Effector CD8-positive, alpha-beta T cell (primary cell): ENCODE results near the gene VWF.
"Not testable (repeated sequence)": the region's sequence is repeated elsewhere in the genome, so short reads cannot be mapped to it uniquely, and the experiment has no call there.

Experiments used
- DNase-seq: peaks from one replicate; lab custom pipeline; 2025; lab: John Stamatoyannopoulos, UW

VWF gene

DNA sequence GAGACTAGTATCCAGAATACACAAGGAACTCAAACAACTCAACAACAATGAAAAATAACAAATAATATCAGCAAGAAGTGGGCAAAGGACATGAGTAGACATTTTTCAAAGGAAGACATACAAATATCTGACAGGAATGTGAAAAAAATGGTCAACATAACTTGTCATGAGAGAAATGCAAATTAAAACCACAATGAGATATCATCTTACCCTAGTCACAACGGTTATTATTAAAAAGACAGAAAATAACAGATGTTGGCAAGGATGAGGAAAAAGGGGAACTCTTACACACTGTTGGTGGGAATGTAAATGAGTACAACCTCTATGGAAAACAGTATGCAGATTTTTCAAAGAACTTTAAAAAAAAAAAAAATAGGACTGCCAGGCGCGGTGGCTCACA lies 20.4 kb downstream of the VWF start:
- DNase-seq: no peak

DNA sequence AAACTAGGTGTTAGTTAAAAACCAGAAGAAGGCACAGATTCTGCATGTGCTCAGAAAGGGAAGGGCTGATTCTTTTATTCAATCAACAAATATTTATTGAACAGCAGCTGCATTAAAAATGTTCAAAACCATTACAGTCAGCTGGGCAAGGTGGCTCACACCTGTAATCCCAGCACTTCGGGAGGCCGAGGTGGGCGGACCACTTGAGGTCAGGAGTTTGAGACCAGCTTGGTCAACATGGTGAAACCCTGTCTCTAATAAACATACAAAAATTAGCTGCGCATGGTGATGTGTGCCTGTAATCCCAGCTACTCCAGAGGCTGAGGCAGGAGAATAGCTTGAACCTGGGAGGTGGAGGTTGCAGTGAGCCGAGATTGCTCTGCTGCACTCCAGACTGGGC lies 22.4 kb downstream of the VWF start:
- not testable (repeated sequence) for DNase-seq

DNA sequence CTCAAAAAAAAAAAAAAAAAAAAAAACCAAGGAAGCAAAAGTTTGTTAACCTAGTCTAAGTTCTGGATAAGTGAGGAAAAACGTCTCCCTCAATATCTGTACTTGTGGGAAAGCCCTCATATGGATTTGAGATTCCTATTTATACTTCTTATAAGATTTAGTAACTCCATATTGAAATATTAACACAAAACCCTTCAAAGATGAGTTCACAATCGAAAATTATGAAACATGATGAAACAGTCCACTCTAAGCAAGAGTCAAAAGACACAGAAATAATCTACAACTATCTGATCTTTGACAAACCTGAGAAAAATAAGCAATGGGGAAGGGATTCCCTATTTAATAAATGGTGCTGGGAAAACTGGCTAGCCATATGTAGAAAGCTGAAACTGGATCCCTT lies 25.2 kb downstream of the VWF start:
- DNase-seq: no peak

DNA sequence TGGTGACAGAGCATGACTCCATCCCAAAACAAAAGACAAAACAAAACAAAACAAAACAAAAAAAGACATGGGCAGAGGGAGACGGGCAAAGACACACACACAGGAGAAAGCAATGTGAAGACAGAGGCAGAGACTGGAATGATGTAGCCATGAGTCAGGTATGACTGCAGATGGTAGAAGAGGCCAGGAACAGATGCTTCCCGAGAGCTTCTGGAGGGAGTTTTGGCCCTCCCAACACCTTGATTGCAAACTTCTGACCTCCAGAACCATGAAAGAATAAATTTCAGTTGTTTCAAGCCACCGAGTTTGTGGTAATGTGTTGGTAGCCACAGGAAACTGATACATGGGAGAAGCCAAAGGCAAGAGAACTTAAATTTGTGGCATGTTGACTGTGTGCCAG lies 27.1 kb downstream of the VWF start:
- DNase-seq: no peak

DNA sequence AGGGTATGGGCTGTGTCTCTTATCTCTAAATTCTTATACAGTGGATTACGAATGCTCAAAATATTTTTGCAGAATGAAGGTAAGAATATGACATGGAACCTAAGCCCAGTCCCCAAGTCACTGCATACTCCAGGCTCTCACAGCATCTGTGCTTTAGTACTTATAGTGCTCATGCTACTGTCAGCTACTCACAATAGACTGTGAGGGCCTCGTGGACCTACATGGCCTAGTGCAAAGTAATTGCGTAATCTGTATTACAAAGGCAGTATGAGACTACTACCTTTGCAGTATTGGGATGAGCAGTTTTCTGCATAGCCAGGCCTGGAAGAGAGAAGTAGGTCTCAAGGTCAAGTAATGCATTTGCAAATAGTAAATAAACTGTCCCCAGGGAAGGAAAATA lies 27.9 kb downstream of the VWF start:
- no peak for DNase-seq

DNA sequence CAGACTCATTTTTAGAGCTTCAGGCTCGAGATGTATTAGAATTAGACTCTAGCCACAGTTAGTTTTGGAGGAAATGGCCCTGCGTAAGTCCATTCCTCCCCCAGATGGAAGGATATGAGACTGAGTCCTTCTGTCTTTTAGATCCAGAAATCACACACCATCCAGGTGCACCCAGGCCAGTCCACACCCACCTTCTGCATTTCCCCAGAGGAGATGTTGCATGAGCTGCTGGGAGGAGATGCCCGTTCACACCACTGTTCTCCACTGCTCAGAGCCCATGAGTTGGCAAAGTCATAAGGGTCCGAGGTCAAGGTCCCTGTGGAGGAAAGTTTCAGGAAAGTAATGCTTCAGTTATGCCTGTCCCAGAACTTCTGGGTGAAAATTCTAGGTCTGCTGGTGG lies 29.2 kb downstream of the VWF start:
- no peak for DNase-seq

DNA sequence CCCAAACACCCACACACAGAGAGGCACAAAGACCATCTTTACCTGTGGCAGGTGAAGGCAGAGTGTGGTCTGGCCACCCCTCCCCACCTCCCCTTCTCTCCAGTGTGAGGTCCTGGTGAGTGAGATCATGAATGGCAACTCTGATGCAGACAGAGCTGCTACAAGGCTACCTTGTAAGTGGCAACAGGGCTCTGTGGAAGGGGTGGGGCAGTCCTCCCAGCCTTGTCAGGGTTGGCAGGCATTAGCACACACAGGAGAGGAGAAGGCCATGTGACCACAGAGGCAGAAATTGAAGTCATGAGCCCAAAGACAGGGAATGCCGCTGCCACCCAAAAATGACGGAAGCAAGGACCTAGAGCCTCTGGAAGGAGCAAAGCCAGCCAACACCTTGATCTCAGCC lies 30.7 kb downstream of the VWF start:
- no peak for DNase-seq

DNA sequence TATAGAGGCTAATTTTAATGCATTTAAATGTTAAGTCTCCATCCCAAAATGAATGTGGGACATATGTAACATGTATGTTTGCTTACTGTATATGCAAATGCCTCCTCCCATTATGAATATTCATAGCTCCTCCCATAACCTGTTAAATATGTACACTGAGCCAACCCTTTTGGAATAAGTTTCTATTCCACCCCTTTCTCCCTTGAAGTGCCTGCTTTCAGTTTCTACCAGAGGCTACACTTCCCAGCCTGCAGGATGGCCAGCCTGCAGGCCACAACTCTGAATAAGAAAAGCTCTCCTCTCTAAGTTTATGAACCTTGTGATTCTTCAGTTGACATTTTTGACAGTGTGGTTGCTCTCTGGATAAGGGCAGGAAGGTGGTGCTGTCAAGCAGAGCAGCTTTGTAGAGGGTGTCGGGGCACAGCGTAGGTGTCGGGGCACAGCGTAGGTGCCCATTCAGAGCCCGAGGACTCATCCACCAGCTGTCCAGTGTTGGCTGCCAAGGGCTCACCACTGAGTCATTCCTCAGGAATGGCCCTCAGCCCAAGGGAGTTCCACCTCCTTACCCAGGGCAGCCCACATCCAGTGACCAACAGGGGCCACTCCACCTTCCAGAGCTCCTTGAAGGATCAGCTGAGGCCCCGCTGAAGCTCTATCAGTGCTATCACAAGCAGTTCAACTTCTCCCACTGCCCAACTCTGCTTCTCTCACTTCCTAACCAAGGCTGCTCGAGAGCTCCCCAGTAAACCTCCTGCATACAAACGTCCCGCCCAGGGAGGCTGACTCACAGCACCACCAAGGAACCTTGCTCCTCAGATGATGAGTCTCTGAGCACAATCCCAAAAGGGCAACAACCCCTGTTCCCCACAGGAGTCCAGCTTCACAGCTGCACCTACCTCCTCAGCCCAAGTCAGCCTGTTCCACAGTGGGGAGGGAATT lies 31.4 kb downstream of the VWF start:
- DNase-seq: no peak

DNA sequence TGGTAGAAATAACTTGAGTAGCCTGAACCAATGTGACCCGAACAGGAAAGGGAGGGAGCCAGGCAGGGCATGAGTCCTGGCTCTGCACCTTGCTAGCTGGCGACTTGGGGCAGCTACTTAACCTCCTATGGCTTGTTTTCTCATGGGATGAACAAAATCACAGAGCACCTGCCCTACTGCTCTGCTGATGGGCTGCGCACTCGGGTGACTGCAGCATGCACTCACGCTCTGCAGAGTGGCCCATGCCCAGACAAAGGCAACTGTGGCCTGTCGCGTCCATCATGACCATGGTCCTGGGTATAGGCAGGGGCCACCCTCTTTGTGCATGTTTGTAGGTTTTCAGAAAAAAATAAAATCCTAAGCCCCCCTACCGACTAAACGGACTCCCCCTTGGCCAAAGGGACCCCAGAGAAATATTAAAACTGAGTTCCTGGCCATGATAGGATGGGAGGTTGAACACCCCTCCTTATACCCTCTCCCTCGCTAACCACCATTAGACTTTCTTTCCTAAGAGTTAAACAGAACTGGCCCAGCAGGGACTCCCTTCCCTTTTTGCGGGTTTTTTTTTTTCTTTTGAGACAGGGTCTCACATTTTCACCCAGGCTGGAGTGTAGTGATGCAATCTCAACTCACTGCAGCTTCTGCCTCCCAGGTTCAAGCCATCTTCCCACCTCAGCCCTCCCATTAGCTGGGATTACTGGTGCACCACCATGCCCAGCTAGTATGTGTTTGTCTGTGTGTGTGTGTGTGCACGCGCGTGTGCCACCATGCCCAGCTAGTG lies 32.5 kb downstream of the VWF start:
- DNase-seq: no peak

DNA sequence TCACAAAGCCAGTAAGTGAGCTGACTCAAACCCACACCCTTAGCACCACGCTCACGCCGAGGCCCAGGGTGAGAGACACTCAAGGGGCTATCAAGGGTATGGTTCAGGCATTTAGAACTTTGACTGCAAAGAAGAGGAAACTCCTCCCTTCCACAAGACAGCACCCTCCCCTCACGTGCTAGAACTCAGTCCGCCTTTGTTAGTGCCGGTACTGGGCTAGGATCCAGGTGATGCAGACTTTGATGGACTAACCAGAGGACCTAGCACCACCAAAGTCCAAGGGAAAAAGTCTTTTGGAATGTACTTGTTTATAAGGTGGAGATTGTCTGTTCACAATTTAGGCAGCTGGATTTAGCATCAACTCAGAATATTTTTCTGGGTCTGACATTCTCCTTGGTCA lies 33.7 kb downstream of the VWF start:
- no peak for DNase-seq

DNA sequence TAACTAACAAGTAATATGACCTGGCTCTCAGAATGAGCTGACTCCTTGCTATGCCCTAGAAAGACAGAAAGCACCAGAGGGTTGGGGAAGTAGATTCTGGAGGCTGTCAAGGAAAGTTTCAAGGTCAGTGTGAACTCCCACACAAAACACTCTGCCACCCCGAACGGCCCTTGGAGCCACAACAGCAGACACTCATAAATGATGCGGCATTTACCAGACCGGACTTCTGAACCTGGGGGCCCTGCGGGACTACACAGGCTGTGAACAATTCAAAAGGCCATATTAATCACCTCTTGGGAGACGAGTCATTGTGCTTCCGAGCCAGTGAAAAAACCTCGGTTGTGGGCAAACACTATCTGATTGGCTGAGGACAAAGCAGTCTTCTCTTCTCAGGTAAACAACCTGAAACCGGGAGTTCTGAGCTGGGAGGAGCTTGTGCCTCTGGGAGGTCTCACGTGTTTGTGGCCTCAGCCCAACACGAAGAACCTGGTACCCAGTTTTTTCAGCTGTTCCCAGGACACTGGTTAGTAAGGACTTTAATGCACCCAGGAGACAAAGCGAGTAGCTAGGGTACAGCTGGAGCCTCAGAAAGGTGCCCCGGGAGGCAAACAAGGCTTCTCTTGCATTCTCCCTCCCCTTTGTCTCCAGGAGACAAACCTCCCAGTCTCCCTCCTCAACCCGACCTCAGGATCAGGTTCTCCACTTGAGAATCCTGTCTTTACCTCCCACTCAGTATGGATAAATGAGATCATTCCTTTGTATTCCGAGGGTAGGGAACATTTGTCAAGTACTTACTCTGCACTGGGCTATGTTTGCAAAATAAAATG lies 35.3 kb downstream of the VWF start:
- DNase-seq: no peak

DNA sequence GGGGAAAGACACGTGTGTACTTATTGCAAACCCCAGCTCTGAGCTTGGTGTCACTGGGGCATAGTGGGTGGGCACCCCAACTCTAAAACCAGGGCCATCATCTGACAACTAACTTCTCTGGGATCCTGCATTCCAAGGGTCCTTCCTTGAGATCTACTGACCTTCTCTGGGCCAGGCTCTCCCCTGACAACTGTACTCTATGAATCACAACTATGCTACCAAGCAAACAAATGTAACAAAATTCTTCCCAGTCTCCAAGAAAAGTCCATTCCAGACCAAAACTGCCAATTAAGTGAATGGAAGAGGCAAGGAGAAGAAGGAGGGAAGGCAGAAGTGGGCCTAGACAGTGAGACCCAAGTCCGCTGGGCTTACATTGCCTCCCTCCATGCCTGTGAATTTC lies 38.2 kb downstream of the VWF start:
- DNase-seq: no peak

DNA sequence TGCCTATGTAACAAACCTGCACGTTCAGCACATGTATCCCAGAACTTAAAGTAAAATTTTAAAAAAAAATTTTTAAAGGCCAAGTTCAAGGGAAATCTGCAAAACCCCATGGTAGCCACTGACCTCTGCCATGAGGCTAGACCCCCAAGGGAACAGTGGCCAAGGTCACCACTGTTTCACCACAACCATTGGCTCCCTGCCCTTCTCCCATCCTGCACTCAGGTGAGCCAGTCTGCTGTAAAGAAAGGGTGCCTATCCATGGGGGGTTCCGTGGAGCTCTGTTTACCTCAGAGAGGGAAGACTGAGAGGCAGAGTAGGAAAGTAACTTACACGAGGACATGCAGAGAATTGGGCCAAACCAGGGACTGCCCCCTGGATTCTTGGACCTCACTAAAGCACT lies 38.6 kb downstream of the VWF start:
- DNase-seq: no peak

DNA sequence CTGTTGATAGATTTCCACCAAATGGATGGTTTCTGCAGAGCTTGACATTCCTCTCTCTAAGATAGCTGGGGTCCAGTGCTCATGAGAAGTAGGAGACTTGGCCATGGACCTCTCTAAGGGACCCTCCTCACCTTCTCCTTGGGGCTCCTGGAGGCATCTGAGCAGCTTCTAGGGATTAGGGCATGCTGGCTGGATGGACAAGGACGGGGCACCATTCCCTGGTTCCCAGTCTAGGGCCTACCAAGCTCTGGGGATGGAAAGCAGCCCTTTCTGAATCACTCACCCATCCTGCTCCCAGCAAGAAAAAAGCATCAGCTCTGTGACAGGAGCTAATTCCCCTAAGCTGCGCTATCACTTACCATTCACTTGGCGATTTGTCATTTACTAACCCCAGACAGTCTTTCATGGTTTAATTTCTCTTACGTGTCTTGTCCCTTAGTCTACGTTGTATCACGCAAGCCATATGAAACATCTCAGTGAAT lies 39.5 kb downstream of the VWF start:
- DNase-seq: no peak

DNA sequence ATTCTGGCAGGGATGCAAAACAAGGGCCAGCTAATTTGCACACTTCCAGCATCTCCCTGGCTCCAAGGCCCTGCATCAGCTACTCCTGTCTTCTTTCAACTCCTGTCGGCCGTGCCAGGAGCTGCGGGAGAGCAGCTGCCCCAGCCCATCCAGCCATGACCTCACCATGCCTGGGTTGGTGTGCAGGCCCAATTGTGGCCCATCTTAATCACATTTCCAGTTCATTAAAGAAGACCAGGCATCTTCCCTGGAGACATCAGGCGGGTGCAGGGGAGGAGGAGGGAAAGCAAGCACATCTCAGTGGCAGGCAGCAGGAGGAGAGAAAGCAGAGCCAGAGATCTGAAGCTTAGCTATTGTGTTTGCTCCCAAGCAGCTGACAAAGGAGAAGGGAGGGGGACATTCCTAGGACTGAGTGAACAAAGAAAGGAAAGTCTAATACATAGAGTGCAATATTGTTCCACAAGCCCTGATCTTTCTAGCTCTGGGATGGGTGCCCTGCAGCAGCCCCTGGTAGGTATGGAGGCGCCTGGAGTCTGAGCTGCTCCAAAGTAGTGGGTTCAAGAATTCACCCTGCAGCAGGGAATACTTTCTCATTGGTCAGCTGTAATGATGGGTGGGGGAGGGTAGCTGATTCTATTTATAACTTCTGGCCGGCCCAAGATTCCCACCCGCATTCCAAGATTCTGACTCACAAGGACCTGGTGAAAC lies 40.1 kb downstream of the VWF start:
- DNase-seq: no peak

DNA sequence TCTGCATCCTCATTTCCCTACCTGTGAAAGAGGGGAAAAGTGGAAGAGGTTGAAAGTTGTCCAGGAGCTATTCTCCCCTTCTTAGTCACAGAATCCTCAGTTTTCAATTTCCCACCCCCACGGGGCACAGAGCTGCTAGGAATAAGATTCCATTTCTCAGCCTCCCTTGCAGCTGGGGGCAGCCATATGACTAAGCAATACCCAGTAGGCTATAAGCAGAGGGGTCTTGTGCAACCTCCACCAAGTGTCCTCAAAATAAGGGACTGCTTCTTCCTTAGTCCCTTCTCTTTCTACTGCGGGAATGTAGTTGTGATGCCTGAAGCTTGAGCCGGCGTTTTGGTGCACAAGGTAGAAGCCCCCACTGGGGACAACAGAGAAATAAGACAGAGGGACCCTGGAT lies 40.9 kb downstream of the VWF start:
- no peak for DNase-seq

DNA sequence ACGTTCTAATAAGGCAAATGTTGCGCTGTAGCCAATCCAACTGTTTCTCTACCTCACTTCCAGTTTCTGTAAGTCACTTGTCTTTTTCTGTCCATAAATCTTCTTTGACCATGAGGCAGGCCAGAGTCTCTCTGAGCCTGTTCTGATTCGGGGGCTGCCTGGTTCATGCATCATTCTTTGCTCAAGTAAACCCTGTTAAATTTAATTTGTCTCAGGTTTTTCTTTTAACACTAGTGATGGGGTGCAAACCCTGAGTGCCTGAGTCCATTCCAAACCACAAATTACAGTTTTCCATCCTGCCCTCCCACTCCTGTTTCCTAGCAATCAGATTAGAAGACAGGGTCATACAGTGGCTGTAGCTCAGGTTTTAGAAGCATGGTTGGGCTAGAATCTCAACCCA lies 41.9 kb downstream of the VWF start:
- DNase-seq: no peak

DNA sequence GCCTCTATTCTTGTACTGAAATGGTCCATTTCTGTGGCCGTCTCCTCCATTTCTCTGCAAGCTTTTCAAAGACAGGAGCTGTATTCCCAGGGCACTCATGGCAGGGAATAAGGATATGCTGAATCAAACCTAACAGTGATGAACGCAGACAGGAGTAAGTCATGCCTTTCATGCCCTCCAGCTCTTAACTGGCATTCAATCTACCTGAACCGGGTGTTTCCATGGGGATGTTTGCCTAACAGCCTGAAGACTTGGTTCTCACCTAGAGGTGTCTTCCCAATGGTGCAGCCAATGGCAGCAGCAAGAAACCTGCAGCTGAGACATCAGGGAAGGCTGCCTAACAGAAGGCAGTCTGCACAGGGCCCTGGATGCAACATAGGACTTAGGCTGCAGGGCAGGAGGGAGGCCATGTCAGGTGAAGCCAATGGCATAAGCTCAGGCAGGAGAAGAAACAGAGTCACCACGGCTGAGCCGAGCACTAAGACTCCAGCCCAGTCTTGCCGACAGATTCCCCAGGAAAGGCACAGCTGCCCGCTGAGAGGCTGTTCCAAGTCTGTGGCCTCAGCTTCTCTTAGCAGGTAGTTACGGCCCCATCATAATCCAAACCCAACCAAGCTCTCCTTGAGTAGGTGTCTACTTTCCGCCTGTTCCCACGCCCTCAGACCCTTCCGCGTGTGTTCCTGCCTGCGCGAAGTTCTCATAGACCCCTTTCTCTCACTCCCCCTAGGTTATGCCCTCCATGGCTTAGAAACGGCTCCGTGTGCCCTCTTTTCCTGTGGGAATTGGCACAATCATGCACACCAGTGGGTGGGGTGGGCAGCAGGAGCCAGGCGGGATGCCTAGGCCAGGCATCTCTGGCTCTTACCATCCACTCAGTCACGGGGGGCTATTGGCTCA lies 44.1 kb downstream of the VWF start:
- DNase-seq: no peak

DNA sequence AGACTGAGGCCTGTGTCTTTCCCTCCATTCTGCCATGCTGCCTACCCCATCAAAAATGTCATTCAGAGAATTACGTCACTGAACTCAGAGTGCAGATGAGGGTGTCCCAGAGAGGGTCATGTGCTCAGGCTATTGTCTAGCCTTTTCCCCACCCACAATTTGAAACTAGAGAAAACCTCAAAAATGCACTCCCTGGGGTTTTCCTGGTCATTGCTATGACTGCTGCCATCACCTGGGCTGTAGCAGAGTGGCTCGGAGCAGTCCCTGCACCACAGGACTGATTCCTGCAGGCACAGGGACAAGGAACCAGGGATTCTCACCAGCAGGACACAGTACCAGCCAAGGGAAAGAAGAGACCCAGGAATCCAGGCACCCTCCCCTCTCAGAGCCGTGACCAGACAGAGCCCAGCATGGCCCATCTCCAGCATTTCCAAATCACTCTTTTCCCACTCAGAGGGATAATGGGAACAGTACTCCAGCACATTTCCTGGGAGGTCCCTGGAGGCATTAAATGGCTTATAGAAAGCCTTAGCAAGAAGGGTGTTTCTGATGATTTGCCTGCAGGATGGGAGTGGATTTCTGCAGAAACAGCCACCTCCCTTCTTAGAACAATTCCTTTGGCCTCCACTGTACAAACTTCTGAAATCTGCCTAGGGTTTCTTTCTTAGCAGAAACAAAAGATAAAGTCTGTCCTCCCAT lies 45.9 kb downstream of the VWF start:
- DNase-seq: no peak

DNA sequence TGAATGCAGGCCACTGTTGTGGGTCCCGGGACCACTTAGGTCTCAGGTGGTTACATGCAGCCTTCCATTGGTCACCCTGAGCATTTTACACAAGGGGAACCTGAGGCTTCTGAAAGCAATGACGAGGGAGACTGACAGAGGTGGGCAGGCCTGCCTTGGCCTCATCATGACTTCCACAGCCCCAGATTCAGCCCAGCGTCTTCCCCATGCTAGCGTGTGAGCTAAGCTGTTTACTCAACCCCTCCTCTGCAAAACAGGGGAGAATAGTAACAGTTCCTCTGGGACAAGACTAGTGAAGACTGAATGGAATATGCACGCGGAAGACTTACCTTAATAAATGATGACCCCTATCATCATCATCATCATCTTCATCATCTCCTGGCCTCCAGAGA lies 46.8 kb downstream of the VWF start:
- DNase-seq: no peak
